ENCODE data around the gene PTPRN2.

PTPRN2 gene

GRCh38 chr7:158402471-158402870, 185.2 kb downstream of the PTPRN2 start:
- Mint-ChIP-seq H3K27ac (no peak overlapping the region), H3K36me3 (ENCODE audit: low read depth) (no peaks in the 10 kb centered on the region), H3K4me3 (no peak overlapping the region), H3K9me3 (peaks cover 18% of the 10 kb centered on the region), H3K27me3 (ENCODE audit: low read depth, poor library complexity) (peaks cover 7% of the 10 kb centered on the region), H3K4me1 (peaks cover 26% of the 10 kb centered on the region)
- DNase-seq = no peak
- TF ChIP-seq, protein P1, sequence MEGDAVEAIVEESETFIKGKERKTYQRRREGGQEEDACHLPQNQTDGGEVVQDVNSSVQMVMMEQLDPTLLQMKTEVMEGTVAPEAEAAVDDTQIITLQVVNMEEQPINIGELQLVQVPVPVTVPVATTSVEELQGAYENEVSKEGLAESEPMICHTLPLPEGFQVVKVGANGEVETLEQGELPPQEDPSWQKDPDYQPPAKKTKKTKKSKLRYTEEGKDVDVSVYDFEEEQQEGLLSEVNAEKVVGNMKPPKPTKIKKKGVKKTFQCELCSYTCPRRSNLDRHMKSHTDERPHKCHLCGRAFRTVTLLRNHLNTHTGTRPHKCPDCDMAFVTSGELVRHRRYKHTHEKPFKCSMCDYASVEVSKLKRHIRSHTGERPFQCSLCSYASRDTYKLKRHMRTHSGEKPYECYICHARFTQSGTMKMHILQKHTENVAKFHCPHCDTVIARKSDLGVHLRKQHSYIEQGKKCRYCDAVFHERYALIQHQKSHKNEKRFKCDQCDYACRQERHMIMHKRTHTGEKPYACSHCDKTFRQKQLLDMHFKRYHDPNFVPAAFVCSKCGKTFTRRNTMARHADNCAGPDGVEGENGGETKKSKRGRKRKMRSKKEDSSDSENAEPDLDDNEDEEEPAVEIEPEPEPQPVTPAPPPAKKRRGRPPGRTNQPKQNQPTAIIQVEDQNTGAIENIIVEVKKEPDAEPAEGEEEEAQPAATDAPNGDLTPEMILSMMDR (IDR thresholded peaks at IDR 0.05) = no peak

GRCh38 chr7:158401826-158402225, 185.8 kb downstream of the PTPRN2 start:
- TF ChIP-seq, protein P1 (IDR thresholded peaks at IDR 0.05) = no peak
- Mint-ChIP-seq H3K4me1 (peaks cover 30% of the 10 kb centered on the region), H3K27me3 (ENCODE audit: low read depth, poor library complexity) (peaks cover 7% of the 10 kb centered on the region)

GRCh38 chr7:158401295-158401694, 186.3 kb downstream of the PTPRN2 start:
- no peak overlapping the region for H3K27ac Mint-ChIP-seq
- H3K36me3 Mint-ChIP-seq (ENCODE audit: low read depth) = no peaks in the 10 kb centered on the region
- peaks cover 35% of the 10 kb centered on the region for H3K4me1 Mint-ChIP-seq
- H3K4me3 Mint-ChIP-seq = no peak overlapping the region
- TF ChIP-seq, protein P1 (IDR thresholded peaks at IDR 0.05) = no peak
- H3K27me3 Mint-ChIP-seq (ENCODE audit: low read depth, poor library complexity) = peaks cover 7% of the 10 kb centered on the region
- no peak for DNase-seq
- peaks cover 19% of the 10 kb centered on the region for H3K9me3 Mint-ChIP-seq

More at GRCh38 chr7:158401826-158402225, 185.8 kb downstream of the PTPRN2 start:
- Mint-ChIP-seq H3K36me3 (ENCODE audit: low read depth) (no peaks in the 10 kb centered on the region), H3K27ac (no peak overlapping the region), H3K4me3 (no peak overlapping the region), H3K9me3 (peaks cover 19% of the 10 kb centered on the region)
- no peak for DNase-seq

DNA sequence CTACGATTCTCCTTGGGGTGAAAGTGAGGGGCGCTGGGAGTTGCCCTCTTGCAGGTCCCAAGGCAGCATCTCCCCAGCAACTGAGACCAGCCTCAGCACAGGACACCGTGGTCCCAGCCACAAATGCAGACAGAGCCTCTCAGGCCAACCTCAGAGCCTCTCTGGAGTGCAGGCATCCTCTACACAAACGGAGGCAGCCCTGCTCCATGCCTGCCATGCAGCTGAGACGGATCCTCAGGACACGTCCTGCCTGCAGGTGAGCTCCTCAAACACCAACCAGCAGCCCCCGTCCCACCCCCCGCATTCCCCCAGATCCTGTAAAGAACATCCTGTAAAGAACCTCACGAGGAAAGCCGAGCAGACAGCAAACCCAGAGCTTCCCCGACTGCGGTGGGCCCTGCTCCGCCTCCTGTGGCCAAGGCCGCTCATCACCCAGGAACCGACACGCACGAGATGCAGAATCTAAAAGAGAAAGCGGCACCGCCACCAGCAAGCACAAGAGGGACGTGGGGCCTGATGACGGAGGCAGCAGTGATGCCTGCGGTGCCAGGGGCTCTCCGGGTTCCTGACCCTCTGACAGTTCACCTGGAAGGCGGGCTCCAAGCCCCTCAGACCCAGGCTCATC, 186.9 kb downstream of the PTPRN2 start:
- TF ChIP-seq, protein P1 (IDR thresholded peaks at IDR 0.05) = no peak
- Mint-ChIP-seq H3K4me3 (no peak overlapping the region), H3K4me1 (peaks cover 37% of the 10 kb centered on the region), H3K36me3 (ENCODE audit: low read depth) (no peaks in the 10 kb centered on the region), H3K27me3 (ENCODE audit: low read depth, poor library complexity) (peaks cover 7% of the 10 kb centered on the region), H3K27ac (no peak overlapping the region), H3K9me3 (peaks cover 19% of the 10 kb centered on the region)
- no peak for DNase-seq

DNA sequence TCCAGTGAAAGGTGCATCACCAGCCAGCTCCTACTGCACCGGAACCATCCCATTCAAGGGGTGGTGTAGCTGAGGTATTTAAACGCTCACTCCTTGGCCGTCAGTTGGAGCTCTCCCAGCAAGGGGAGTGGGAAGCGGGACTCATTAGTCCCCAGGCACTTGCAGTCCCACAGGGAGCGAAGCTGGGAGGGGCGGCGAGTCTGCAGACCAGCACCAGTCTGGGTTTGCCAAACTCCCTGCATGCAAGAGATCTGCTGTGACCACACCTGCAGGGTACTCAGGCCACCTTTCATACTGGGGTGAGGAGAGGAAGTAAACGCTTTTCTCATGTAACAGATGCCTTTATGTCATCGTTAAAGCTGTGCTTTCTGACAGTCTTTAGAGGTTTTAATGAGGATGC, 187.9 kb downstream of the PTPRN2 start:
- H3K4me3 Mint-ChIP-seq = no peak overlapping the region
- peaks cover 19% of the 10 kb centered on the region for H3K9me3 Mint-ChIP-seq
- H3K27me3 Mint-ChIP-seq (ENCODE audit: low read depth, poor library complexity) = peaks cover 7% of the 10 kb centered on the region
- no peak overlapping the region for H3K27ac Mint-ChIP-seq
- DNase-seq = no peak
- TF ChIP-seq, protein P1 (IDR thresholded peaks at IDR 0.05) = no peak
- H3K36me3 Mint-ChIP-seq (ENCODE audit: low read depth) = no peaks in the 10 kb centered on the region
- H3K4me1 Mint-ChIP-seq = peaks cover 37% of the 10 kb centered on the region

GRCh38 chr7:158398750-158399149, 188.9 kb downstream of the PTPRN2 start:
- Mint-ChIP-seq H3K27me3 (ENCODE audit: low read depth, poor library complexity) (peaks cover 8% of the 10 kb centered on the region), H3K27ac (no peak overlapping the region), H3K36me3 (ENCODE audit: low read depth) (no peaks in the 10 kb centered on the region), H3K4me3 (no peak overlapping the region), H3K9me3 (peaks cover 19% of the 10 kb centered on the region), H3K4me1 (peaks cover 32% of the 10 kb centered on the region)
- TF ChIP-seq, protein P1 (IDR thresholded peaks at IDR 0.05) = no peak
- DNase-seq = no peak

Data from nephron progenitor cell (in vitro differentiated cells).